SIG-M5 treated with dmso at 0.1 percent for 504 hours (cell line): Measurements from ENCODE around the gene PER2.
"Not testable (repeated sequence)": the region's sequence is repeated elsewhere in the genome, so short reads cannot be mapped to it uniquely, and the experiment has no call there.

Experiments
- DNase-seq: peaks from one replicate; lab custom pipeline; 2025; ENCODE audit not compliant: unreplicated experiment; lab: John Stamatoyannopoulos, UW

PER2 gene

GRCh38 chr2:238313289-238313990 lies 25.0 kb upstream of the PER2 start:
- DNase-seq = no peak

DNA sequence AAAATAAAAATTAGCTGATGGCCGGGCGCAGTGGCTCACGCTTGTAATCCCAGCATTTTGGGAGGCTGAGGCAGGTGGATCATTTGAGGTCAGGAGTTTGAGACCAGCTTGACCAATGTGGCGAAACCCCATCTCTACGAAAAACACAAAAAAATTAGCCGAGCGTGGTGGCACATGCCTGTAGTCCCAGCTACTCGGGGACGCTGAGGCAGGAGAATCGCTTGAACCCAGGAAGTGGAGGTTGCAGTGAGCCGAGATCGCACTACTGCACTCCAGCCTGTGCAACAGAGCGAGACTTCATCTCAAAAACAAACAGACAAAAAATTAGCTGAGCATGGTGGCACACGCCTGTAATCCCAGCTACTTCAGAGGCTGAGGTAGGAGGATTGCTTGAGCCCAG lies 22.3 kb upstream of the PER2 start:
- not testable (repeated sequence) for DNase-seq

DNA sequence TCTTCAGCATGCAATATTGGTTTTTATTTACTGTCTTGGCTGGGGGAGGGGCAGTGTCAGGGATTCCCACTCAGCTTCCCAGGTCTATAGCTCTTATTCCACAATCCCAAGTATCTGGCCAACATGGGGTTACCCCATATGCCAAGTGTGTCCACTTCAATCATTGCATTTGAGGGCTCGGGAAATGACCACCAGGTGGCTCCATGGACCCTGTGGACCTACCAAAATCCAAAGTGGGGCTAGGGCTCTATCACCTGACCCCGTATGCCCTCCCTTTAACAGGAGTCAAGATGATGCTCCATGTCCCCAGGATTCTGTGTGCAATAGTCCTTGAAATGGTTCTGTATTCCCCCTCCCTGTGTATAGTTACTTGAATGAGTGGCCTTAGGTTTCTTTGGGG lies 19.8 kb upstream of the PER2 start:
- DNase-seq = no peak

DNA sequence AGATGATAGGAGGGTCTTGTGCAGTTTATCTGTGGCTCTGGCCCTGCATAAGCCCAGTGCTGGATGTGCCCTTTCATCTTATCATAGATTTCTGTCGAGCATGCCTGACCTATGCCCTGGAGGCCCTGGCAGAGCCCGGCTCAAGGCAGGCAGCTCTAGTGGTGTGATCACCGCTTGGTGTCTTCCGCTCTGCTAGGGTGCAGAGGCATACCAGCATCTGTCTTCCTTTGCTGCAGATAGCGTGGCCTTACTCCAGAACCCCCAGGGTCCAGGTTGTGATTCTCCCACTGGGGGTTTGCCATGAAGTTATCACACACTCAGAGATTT lies 18.2 kb upstream of the PER2 start:
- DNase-seq = no peak

- DNase-seq = no peak
Measured at GRCh38 chr2:238305965-238306671, 17.7 kb upstream of the PER2 start.

GRCh38 chr2:238305092-238305862 lies 16.9 kb upstream of the PER2 start:
- DNase-seq = no peak

DNA sequence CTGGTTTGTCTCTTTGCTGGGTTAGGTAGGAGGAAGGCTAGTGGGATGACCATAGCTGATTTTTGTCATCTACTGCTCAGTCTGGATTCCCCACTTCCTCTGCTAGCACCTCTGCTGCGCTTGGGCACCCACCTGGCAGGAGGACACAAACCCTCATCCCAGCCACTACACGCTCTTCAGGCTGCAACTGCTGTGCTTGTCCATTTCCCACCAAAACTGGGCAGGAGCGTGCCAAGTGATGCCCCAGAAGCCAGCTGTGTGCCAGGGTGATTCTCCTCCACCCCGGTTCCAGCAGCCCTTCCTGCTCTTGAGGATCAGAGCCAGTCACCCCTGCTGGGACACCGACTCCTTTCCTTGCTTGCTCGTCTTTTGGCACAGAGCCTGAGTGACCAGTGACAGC lies 15.7 kb upstream of the PER2 start:
- DNase-seq = no peak

DNA sequence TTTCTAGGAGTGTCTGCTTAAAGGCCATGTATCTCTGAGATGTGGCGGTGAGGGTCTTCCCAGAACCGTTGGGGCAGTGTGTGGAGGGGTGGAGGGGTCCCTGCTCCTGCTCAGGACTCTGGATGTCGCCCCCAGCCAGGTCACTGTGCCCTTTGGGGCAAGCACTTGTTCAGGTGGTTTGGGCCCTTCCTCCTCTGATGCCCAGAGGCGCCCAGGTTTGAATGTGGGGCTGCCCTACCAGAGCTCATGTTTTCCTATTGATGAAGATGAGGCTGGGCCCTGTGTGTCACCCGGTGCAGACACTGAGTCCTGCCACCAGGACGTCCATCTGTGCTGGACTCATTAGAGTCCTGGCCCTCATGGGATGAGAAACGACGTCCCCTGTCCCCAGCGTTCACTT lies 14.3 kb upstream of the PER2 start:
- DNase-seq = no peak

DNA sequence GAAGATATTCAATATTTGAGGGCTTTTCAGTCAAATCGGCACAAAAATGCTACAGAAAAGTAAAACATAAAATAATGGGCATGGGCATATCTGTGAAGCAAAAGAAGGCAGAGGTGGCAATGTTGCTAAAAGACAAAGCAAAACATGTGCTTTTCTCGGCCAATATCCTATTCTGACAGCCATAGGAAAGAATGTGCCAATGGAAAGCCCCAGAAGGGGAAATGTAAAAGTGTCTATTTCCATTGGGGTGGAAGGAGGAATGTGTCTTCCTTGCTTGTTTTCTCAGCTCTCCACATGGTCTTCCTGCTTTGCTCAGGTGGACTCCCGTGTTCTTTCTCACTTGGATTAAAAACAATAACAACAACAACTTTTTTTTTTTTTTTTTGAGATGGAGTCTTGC lies 13.7 kb upstream of the PER2 start:
- no peak for DNase-seq

GRCh38 chr2:238299803-238300202 lies 11.4 kb upstream of the PER2 start:
- no peak for DNase-seq

GRCh38 chr2:238296638-238297457 lies 8.4 kb upstream of the PER2 start:
- DNase-seq = no peak

GRCh38 chr2:238295144-238296112 lies 7.0 kb upstream of the PER2 start:
- no peak for DNase-seq

DNA sequence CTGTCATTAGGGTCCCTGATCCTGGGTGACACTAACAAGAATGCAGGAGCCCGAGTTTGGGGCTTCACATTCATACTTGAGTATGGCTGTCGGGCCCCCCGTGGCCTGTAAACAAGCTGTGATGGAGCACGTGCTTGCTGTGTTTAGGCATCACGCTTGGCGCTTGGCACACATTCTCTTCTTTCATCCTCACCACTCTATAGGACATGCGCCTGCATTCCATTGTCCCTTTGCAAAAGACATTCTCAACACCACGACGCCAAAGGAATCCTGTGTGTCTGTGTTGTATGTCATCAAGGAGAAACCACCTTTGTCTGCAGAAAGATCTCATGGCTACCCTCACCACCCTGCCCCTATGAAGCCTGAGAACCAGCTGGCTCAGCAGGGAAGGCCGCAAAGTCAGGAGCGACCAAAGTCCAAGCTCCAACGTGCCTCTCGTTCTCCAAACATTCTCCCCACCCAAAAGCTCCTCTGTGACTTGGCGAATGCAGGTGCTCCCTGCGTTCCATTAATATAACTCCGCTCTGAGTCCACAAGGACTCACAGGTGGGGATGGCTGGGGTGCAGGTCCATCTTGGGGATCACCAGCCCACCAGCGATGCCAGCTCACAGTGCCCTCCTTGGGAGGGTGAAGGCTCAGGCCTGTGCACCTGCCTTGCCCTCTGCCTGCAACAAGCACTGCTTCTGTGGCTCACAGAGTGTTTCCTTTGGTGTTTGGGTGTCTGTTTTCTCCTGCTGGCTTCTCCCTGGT lies 6.2 kb upstream of the PER2 start:
- no peak for DNase-seq

- no peak for DNase-seq
Measured at GRCh38 chr2:238294046-238294392, 5.6 kb upstream of the PER2 start.

DNA sequence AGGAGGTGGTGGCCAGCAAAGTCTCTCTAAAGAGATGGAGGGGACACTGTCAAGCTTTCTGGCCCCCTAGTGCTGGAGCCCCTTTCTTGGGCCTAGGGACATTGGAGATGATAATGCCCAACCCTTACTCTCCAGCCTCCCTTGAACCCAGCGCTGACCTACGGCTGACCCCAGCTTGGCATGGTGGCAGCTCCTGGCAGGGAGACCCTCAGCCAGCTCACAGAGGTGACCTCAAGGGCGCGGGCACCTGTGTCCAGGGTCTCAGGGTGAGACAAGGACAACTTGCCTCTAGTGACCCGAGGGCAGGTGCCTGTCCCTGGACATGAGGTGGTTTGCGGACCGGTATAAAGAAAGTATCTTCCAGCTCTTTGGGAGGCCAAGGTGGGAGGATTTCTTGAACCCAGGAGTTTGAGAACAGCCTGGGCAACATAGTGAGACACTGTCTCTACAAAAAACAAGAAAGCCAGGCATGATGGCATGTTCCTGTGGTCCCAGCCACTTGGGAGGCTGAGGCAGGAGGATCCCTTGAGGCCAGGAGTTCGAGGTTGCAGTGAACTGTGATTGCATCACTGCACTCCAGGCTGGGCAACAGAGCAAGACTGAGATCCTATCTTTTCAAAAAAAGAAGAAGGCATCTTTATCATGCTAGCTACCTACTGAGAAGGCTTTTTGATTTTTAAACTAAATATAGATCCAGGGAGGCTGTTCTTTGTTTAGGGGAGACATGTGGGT lies 3.3 kb upstream of the PER2 start:
- DNase-seq = no peak

DNA sequence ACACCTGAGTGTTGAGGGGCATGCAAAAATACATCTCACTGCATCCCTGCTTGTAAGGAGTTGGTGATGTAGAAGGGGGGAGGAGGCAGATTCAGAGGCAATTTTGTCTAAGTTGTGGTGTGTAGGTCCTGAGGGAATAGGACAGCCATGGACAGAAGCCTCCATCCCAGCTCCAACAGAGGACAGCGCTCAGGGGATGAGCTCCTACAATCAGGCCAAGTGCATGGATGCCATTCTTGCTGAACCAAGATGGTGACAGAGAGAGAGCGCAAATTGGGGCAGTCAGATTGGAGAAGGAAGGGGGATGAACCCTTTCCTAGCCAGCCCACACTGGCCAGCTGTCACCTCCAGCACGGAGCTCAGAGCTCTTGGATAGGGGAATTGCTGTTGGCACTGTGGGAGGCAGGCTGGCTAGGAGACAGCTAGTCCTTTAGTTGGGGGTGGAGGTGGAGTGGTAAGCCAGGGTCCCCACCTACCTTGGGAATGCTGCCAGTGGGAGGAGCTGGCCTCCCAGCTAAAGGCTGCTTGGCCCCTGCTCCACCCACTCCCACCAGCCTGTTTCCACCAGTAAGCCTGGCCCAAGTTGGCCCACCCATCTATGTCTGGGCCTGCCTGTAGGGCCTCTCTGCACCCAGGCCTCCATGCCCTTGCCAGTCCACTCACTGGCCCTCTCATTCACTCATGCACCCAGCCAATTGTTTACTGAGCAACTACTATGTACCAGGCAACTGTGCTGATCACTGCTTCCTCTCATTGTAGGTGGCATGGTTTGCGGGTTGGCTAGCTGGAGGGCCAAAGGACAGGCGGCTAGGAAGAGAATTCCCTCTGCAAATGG lies 2.5 kb upstream of the PER2 start:
- DNase-seq = no peak

GRCh38 chr2:238290091-238290509 lies 1.7 kb upstream of the PER2 start:
- DNase-seq = peak; percentile 49

GRCh38 chr2:238289574-238289973 lies 1.2 kb upstream of the PER2 start:
- DNase-seq = no peak
